HepG2 (cell line): ENCODE data around the gene FOXN3. TPM values are rescaled to one million over a fixed set of nuclear protein-coding genes. Genes with fewer than 3 reads are reported as not detected.

Source experiments
- ATAC-seq: fragments of 200-7000 bp; cut with Tn5 transposase; 3 replicates; pipeline ENCODE4 v1.9.1; 2020; ENCODE audit warnings: mild to moderate bottlenecking, moderate library complexity
- BruUV-seq: library from RNA; stranded (reverse); fragments of 400-500 nt; replicated peaks from 2 replicates; lab custom pipeline; 2021; lab: Mats Ljungman, UMichigan
- CTCF ChIA-PET: fragments of 300-600 bp; formaldehyde crosslinking; extraction: SDS; loops from one replicate; lab custom pipeline; 2021; ENCODE audit warnings: low total read pairs, inconsistent platforms, low intra/inter-chr PET ratio; lab: Yijun Ruan, JAX
- POLR2A ChIA-PET: fragments of 350-600 bp; sonication (Branson Sonifier 250); formaldehyde crosslinking; loops from one replicate; lab custom pipeline; 2020; ENCODE audit warnings: antibody characterized with exemption, inconsistent platforms; lab: Yijun Ruan, JAX
- DNase-seq: peaks from one replicate; pipeline ENCODE4 v3.0.0-alpha.2; 2015; ENCODE audit warnings: low spot score
- FAIRE-seq: peaks from 3 replicates; lab custom pipeline; 2011; peaks lifted over from hg19 to GRCh38; lab: Jason Lieb, UNC
- H2AFZ ChIP-seq: one replicate; pipeline ENCODE4 v1.6.1; 2011; ENCODE audit warnings: low read length, inconsistent platforms
- H3K27ac ChIP-seq: fragments of 300-600 bp; 3 replicates; pipeline ENCODE4 v1.8.0; 2011; ENCODE audit warnings: mixed run types, mild to moderate bottlenecking, mixed read lengths, low read length, inconsistent platforms; ENCODE audit not compliant: insufficient read depth; ENCODE audit errors: extremely low read length
- H3K27me3 ChIP-seq, 2 experiments: fragments of 200-600 bp in 1 of 2; 2 replicates in 1 of 2; 3 replicates in 1 of 2; pipeline versions ENCODE4 v1.6.0 to v1.8.0; 2011; ENCODE audit warnings: low read length in 2 of 2, mild to moderate bottlenecking in 2 of 2, moderate library complexity in 2 of 2, inconsistent platforms in 1 of 2; ENCODE audit not compliant: insufficient read depth in 2 of 2, control insufficient read depth in 1 of 2
- H3K36me3 ChIP-seq, 2 experiments: fragments of 200-600 bp in 1 of 2; replicated peaks in 1 of 2; 2 replicates in 1 of 2; 3 replicates in 1 of 2; pipeline versions ENCODE4 v1.5.1 to v1.8.0; 2011; ENCODE audit warnings: low read length in 2 of 2, inconsistent platforms in 1 of 2; ENCODE audit not compliant: insufficient read depth in 2 of 2, control insufficient read depth in 1 of 2
- H3K4me1 ChIP-seq: 2 replicates; pipeline ENCODE4 v1.5.1; 2012; ENCODE audit warnings: low read length, inconsistent platforms; ENCODE audit not compliant: insufficient read depth
- H3K4me2 ChIP-seq: 2 replicates; pipeline ENCODE4 v1.6.0; 2011; ENCODE audit warnings: low read depth, low read length, inconsistent platforms
- H3K4me3 ChIP-seq, 3 experiments: fragments of 200-600 bp in 1 of 3; sonication (generic), shearing (Covaris generic) in 1 of 3; replicated peaks in 1 of 3; 2 replicates each; pipeline ENCODE4 v1.5.1; 2011 to 2016; ENCODE audit warnings: low read length in 3 of 3, inconsistent platforms in 2 of 3, low read depth in 2 of 3, mild to moderate bottlenecking in 2 of 3, control low read depth in 1 of 3, mixed read lengths in 1 of 3; ENCODE audit not compliant: insufficient read depth in 1 of 3
- H3K79me2 ChIP-seq: one replicate; pipeline ENCODE4 v1.6.1; 2011; ENCODE audit warnings: low read length, inconsistent platforms; ENCODE audit not compliant: insufficient read depth
- H3K9ac ChIP-seq: 2 replicates; pipeline ENCODE4 v1.6.0; 2011; ENCODE audit warnings: mild to moderate bottlenecking, low read depth, low read length, inconsistent platforms; ENCODE audit not compliant: insufficient read depth
- H3K9me3 ChIP-seq: 2 replicates; pipeline ENCODE4 v1.5.1; 2012; ENCODE audit warnings: mild to moderate bottlenecking, low read length
- H4K20me1 ChIP-seq: 2 replicates; pipeline ENCODE4 v1.6.0; 2011; ENCODE audit warnings: inconsistent platforms, mild to moderate bottlenecking, low read length, moderate library complexity; ENCODE audit not compliant: insufficient read depth
- REST ChIP-seq, 2 experiments: IDR thresholded peaks; 2 replicates each; pipeline ENCODE4 v1.6.1; 2011 to 2012; ENCODE audit warnings: low read length in 2 of 2, borderline replicate concordance in 1 of 2, low read depth in 1 of 2, mild to moderate bottlenecking in 1 of 2, moderate library complexity in 1 of 2
- SP4 ChIP-seq: sonication (generic); formaldehyde crosslinking; IDR thresholded peaks from 2 replicates; pipeline ENCODE4 v1.8.1; 2023; ENCODE audit warnings: mild to moderate bottlenecking, missing genetic modification reagents
- ZBTB3 ChIP-seq: sonication (generic); formaldehyde crosslinking; IDR thresholded peaks from 2 replicates; pipeline ENCODE4 v1.4.0; 2020; ENCODE audit warnings: low read depth, mild to moderate bottlenecking, moderate library complexity, missing genetic modification reagents, borderline replicate concordance
- ZBTB37 ChIP-seq: sonication (generic); formaldehyde crosslinking; IDR thresholded peaks from 2 replicates; pipeline ENCODE4 v1.4.0; 2020; ENCODE audit warnings: mild to moderate bottlenecking, missing genetic modification reagents
- ZC3H13 ChIP-seq: sonication (generic); formaldehyde crosslinking; IDR thresholded peaks from 2 replicates; pipeline ENCODE4 v1.8.1; 2023; ENCODE audit warnings: mild to moderate bottlenecking, missing genetic modification reagents, moderate library complexity
- ZEB1 ChIP-seq: IDR thresholded peaks from 2 replicates; pipeline ENCODE4 v1.6.1; 2012; ENCODE audit warnings: mild to moderate bottlenecking, low read depth, inconsistent platforms; ENCODE audit not compliant: insufficient replicate concordance
- ZNF431 ChIP-seq: sonication (generic); formaldehyde crosslinking; IDR thresholded peaks from 2 replicates; pipeline ENCODE4 v1.9.0; 2022; ENCODE audit warnings: missing genetic modification reagents, low read depth, mild to moderate bottlenecking, borderline replicate concordance
- ZNF451 ChIP-seq: sonication (generic); formaldehyde crosslinking; IDR thresholded peaks from 2 replicates; pipeline ENCODE4 v1.5.0; 2020; ENCODE audit warnings: mild to moderate bottlenecking, missing genetic modification reagents
- ZNF7 ChIP-seq: IDR thresholded peaks from 2 replicates; pipeline ENCODE4 v1.6.1; 2016; ENCODE audit warnings: missing biosample characterization, missing genetic modification reagents
- ZNF878 ChIP-seq: sonication (generic); formaldehyde crosslinking; IDR thresholded peaks from 2 replicates; pipeline ENCODE4 v1.8.1; 2023; ENCODE audit warnings: mild to moderate bottlenecking, missing genetic modification reagents, moderate library complexity
- WGBS: methylation state at CpG from one replicate; pipeline ENCODE4 v1.1.6; 2017; ENCODE audit warnings: low lambda C conversion rate; 5-methylcytosine and 5-hydroxymethylcytosine counted together
- in situ Hi-C: cut with HindIII; loops from 2 replicates; pipeline ENCODE4 v1.10.0; 2017; ENCODE audit warnings: low pct_unique_long_range_greater_than_20kb; ENCODE audit not compliant: extremely low pct_ligation_motif_present
- intact Hi-C: fragments of 100-400 bp; cut with micrococcal nuclease; formaldehyde crosslinking; loops from one replicate; pipeline ENCODE4 v1.10.0; 2022; ENCODE audit not compliant: unreplicated experiment
- polyA plus RNA-seq, 8 experiments: library from polyadenylated mRNA; depleted of rRNA in 3 of 8; stranded (reverse) in 7 of 8; unstranded in 1 of 8; fragments of >200 nt; fragmentation: Illumina TruSeq in 4 of 8; extraction: Trizol in 4 of 8; gene quantifications; 2 replicates each; pipeline versions ENCODE4 v1.2.1 to v1.2.3, GENCODE V29; 2011 to 2016; ENCODE audit warnings: low read depth in 4 of 8, missing spikeins in 1 of 8, mixed read lengths in 1 of 8; ENCODE audit not compliant: insufficient read depth in 1 of 8
- total RNA-seq, 5 experiments: library from RNA; depleted of rRNA; stranded (reverse); fragments of >200 nt; fragmentation: Illumina TruSeq; extraction: Trizol; gene quantifications; 2 replicates each; pipeline ENCODE4 v1.2.3, GENCODE V29; 2016; ENCODE audit warnings: low read depth in 1 of 5
- TF ChIP-seq, protein P1 (sequence below): sonication (generic); formaldehyde crosslinking; IDR thresholded peaks from 2 replicates; pipeline ENCODE4 v1.5.0; 2020; ENCODE audit warnings: missing genetic modification reagents, mild to moderate bottlenecking, borderline replicate concordance

Gene FOXN3
- total and polyA plus RNA-seq, 2 of the 13 experiments (the other 11 are each of a cell fraction or from before 2014, with no cell fraction given) = 32.4 to 70.2 TPM

- intact Hi-C loops = no loop called here
- FAIRE-seq (no peak), DNase-seq (no peak), ATAC-seq (no peak)
- H4K20me1 ChIP-seq = peaks cover 24% of the 10 kb centered on the region; the same call in 1 of the 2 replicates
- H3K27me3 ChIP-seq = no peaks in the 10 kb centered on the region
- H3K4me1 ChIP-seq = peaks cover 41% of the 10 kb centered on the region
- no TSS peak for BruUV-seq
- no peak overlapping the region for H2AFZ ChIP-seq
- ChIA-PET POLR2A (no interaction called here), CTCF (no interaction called here)
- no peak overlapping the region for H3K27ac ChIP-seq
- H3K36me3 ChIP-seq = peaks cover 8 to 9% of the 10 kb centered on the region in 2 experiments
- no peak overlapping the region for H3K9ac ChIP-seq
- no peak overlapping the region for H3K4me3 ChIP-seq
- TF ChIP-seq ZNF7 (CRISPR knock-in tag) (no peak), ZBTB37 (no peak), ZEB1 (no peak)
- no peaks in the 10 kb centered on the region for H3K9me3 ChIP-seq
- no peak overlapping the region for H3K4me2 ChIP-seq
- H3K79me2 ChIP-seq = peaks cover 16% of the 10 kb centered on the region
- in situ Hi-C loops = loop anchor here (25.0 kb wide), 1 partner anchor 675 kb away; no protein-coding TSS in a partner anchor
Measured at GRCh38 chr14:89236851-89237250, 180.2 kb downstream of the FOXN3 start.

DNA sequence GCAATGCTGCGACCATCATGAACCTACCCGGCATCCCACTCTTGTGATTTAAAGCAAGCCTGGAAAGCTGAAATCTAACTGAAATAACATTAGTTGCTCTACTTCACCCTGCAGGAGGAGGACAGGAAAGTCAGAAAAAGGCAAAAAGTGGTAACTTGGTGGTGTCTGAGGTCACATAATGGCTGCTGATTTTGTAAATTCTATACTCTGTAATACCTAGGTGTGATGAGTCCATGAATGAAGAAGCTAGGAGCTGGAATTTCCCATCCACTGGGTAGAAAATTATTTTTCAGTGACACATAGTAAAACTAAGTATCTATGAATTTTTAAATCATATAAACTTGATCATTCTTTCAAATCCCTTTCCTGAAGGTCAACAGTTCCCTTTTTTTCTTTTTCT lies 183.8 kb downstream of the FOXN3 start:
- no TSS peak for BruUV-seq
- 96% methylated on average over 2 of the region's 2 CpGs for WGBS
- Histone ChIP-seq H3K4me3 (no peak overlapping the region; a peak in 1 of 6 replicates), H2AFZ (no peak overlapping the region), H3K9ac (no peak overlapping the region), H3K4me2 (peak overlapping the region; percentile 45), H3K79me2 (peaks cover 36% of the 10 kb centered on the region), H4K20me1 (peaks cover 25% of the 10 kb centered on the region; the same call in 1 of the 2 replicates), H3K27ac (peak overlapping the region; percentile 45), H3K9me3 (no peaks in the 10 kb centered on the region), H3K27me3 (no peaks in the 10 kb centered on the region), H3K4me1 (peaks cover 67% of the 10 kb centered on the region), H3K36me3 (peaks cover 0 to 7% of the 10 kb centered on the region in 2 experiments; a peak in 4 of 5 replicates)
- peak; percentile 2; the same call in 1 of the 3 replicates for ATAC-seq
- ChIA-PET CTCF (no interaction called here), POLR2A (interaction anchor here (2.1 kb wide), 1 partner anchor 119 kb away, joined by 5 read pairs; no protein-coding TSS in a partner anchor)
- intact Hi-C loops = no loop called here
- no peak for FAIRE-seq
- no peak for DNase-seq
- in situ Hi-C loops = loop anchor here (25.0 kb wide), 1 partner anchor 679 kb away; no protein-coding TSS in a partner anchor
- TF ChIP-seq ZC3H13 = no peak
- TF ChIP-seq, protein P1, sequence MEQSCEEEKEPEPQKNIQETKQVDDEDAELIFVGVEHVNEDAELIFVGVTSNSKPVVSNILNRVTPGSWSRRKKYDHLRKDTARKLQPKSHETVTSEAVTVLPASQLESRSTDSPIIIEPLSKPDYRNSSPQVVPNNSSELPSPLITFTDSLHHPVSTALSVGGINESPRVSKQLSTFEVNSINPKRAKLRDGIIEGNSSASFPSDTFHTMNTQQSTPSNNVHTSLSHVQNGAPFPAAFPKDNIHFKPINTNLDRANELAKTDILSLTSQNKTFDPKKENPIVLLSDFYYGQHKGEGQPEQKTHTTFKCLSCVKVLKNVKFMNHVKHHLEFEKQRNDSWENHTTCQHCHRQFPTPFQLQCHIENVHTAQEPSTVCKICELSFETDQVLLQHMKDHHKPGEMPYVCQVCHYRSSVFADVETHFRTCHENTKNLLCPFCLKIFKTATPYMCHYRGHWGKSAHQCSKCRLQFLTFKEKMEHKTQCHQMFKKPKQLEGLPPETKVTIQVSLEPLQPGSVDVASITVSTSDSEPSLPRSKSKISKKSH (CRISPR knock-in tag) = no peak
- no peak for TF ChIP-seq SP4 (CRISPR knock-in tag)
- TF ChIP-seq REST (IDR thresholded peaks at IDR 0.05; ENCODE audit: borderline replicate concordance in 1 of 2, low read depth in 1 of 2, low read length in 2 of 2) = no peak
- no peak for TF ChIP-seq ZNF431 (CRISPR knock-in tag)
- TF ChIP-seq ZNF878 = no peak
- TF ChIP-seq ZNF451 (CRISPR knock-in tag) = no peak
- TF ChIP-seq ZBTB3 (CRISPR knock-in tag) = no peak
